ENCODE measurements around the gene SPEN.
A peak's percentile ranks its signal among the peaks of the same experiment; 100 is the strongest.

The SPEN gene

GRCh38 chr1:15876357-15877055 lies 29.0 kb downstream of the SPEN start (continued):
- peak; percentile 33; the same call in 1 of the 2 replicates for TF ChIP-seq ZNF843 (tag by site-specific recombination; IDR thresholded peaks at IDR 0.05)
- peak; percentile 36; the same call in 1 of the 2 replicates for TF ChIP-seq ZBTB44 (tag by site-specific recombination; IDR thresholded peaks at IDR 0.05)
- peak; percentile 72 for TF ChIP-seq ZBTB17 (tag by site-specific recombination; IDR thresholded peaks at IDR 0.05)
- TF ChIP-seq ZNF501 (tag by site-specific recombination; IDR thresholded peaks at IDR 0.05) = peak; percentile 21; the same call in 1 of the 2 replicates
- TF ChIP-seq ZEB2 (tag by site-specific recombination; IDR thresholded peaks at IDR 0.05) = peak; percentile 88
- peak; percentile 29; the same call in 1 of the 2 replicates for TF ChIP-seq PATZ1 (tag by site-specific recombination; IDR thresholded peaks at IDR 0.05)
- TF ChIP-seq ZBTB49 (tag by site-specific recombination; IDR thresholded peaks at IDR 0.05; ENCODE audit: low read depth) = no peak
- TF ChIP-seq WT1 (tag by site-specific recombination; IDR thresholded peaks at IDR 0.05) = no peak; the same call in 1 of the 2 replicates
- no peak for TF ChIP-seq ZNF114 (tag by site-specific recombination; IDR thresholded peaks at IDR 0.05)
- no peak for TF ChIP-seq ZNF777 (tag by site-specific recombination; IDR thresholded peaks at IDR 0.05; ENCODE audit: borderline replicate concordance)
- no peak for TF ChIP-seq ZNF248 (tag by site-specific recombination; IDR thresholded peaks at IDR 0.05)
- no peak for TF ChIP-seq ZNF138 (tag by site-specific recombination; IDR thresholded peaks at IDR 0.05; ENCODE audit: borderline replicate concordance)
- TF ChIP-seq ZNF580 (tag by site-specific recombination; IDR thresholded peaks at IDR 0.05) = peak; percentile 43; the same call in 1 of the 2 replicates
- no peak for TF ChIP-seq PRDM2 (tag by site-specific recombination; IDR thresholded peaks at IDR 0.05; ENCODE audit: borderline replicate concordance)
- TF ChIP-seq HOXC10 (CRISPR knock-in tag; IDR thresholded peaks at IDR 0.05) = no peak
- TF ChIP-seq ZBTB7A (tag by site-specific recombination; IDR thresholded peaks at IDR 0.05; ENCODE audit: low read depth) = no peak
- TF ChIP-seq KLF16 (tag by site-specific recombination; IDR thresholded peaks at IDR 0.05) = no peak
- TF ChIP-seq ZNF529 (tag by site-specific recombination; IDR thresholded peaks at IDR 0.05; ENCODE audit: insufficient replicate concordance) = no peak
- no peak for TF ChIP-seq ZNF791 (tag by site-specific recombination; IDR thresholded peaks at IDR 0.05)
- peak; percentile 46 for TF ChIP-seq SP7 (tag by site-specific recombination; IDR thresholded peaks at IDR 0.05)
- TF ChIP-seq ZNF701 (tag by site-specific recombination; IDR thresholded peaks at IDR 0.05) = no peak
- TF ChIP-seq ZXDB (tag by site-specific recombination; IDR thresholded peaks at IDR 0.05) = peak; percentile 50; the same call in 1 of the 2 replicates
- TF ChIP-seq MZF1 (tag by site-specific recombination; IDR thresholded peaks at IDR 0.05; ENCODE audit: borderline replicate concordance) = peak; percentile 72; the same call in 1 of the 2 replicates
- TF ChIP-seq CTCF (tag by site-specific recombination; IDR thresholded peaks at IDR 0.05) = peak; percentile 88
- peak; percentile 97 for TF ChIP-seq ZNF600 (tag by site-specific recombination; IDR thresholded peaks at IDR 0.05)
- TF ChIP-seq HOXA7 (CRISPR knock-in tag; IDR thresholded peaks at IDR 0.05; ENCODE audit: borderline replicate concordance) = no peak
